SK-N-SH (cell line): ENCODE measurements around the gene IRF2. TPM values are rescaled to one million over a fixed set of nuclear protein-coding genes. Genes with fewer than 3 reads are reported as not detected.

Experiments
- CTCF ChIA-PET: fragments of 300-600, 350-600 bp; formaldehyde crosslinking; extraction: SDS; loops from one replicate; lab custom pipeline; 2021; lab: Yijun Ruan, JAX
- POLR2A ChIA-PET: fragments of 350-600 bp; sonication (Branson Sonifier 250); formaldehyde crosslinking; extraction: SDS; loops from one replicate; lab custom pipeline; 2020; ENCODE audit warnings: antibody characterized with exemption, inconsistent platforms; lab: Yijun Ruan, JAX
- DNase-seq: peaks from one replicate; pipeline ENCODE4 v3.0.0; 2012
- H2AFZ ChIP-seq: fragments of 200-600 bp; sonication (generic); 2 replicates; pipeline ENCODE4 v1.8.1; 2016; ENCODE audit warnings: antibody characterized with exemption, mild to moderate bottlenecking, low read depth
- H3F3A ChIP-seq: fragments of 200-600 bp; sonication (generic); replicated peaks from 2 replicates; pipeline ENCODE3; 2016; ENCODE audit warnings: antibody characterized with exemption, mild to moderate bottlenecking; ENCODE audit not compliant: insufficient read depth
- H3K27ac ChIP-seq, 2 experiments: fragments of 200-500 bp in 1 of 2; fragments of 200-600 bp in 1 of 2; sonication (Bioruptor generic) in 1 of 2; sonication (generic), shearing (Covaris generic) in 1 of 2; 2 replicates each; pipeline versions ENCODE4 v1.5.1 to v1.6.1; 2014 to 2016; ENCODE audit warnings: low read depth in 2 of 2, inconsistent platforms in 1 of 2, low read length in 1 of 2, mild to moderate bottlenecking in 1 of 2, mixed read lengths in 1 of 2
- H3K27me3 ChIP-seq: fragments of 200-600 bp; sonication (generic), shearing (Covaris generic); 2 replicates; pipeline ENCODE4 v1.6.1; 2016; ENCODE audit warnings: mixed run types; ENCODE audit not compliant: insufficient read depth
- H3K36me3 ChIP-seq, 2 experiments: fragments of 200-500 bp in 1 of 2; fragments of 200-600 bp in 1 of 2; sonication (Bioruptor generic) in 1 of 2; sonication (generic) in 1 of 2; replicated peaks in 1 of 2; 2 replicates each; pipeline versions ENCODE3 to v1.5.1; 2014 to 2016; ENCODE audit warnings: low read length in 1 of 2, mild to moderate bottlenecking in 1 of 2; ENCODE audit not compliant: insufficient read depth in 2 of 2, control insufficient read depth in 1 of 2
- H3K4me1 ChIP-seq, 2 experiments: fragments of 200-500 bp in 1 of 2; fragments of 200-600 bp in 1 of 2; sonication (Bioruptor generic) in 1 of 2; sonication (generic), shearing (Covaris generic) in 1 of 2; 2 replicates each; pipeline versions ENCODE4 v1.5.1 to v1.6.1; 2014 to 2016; ENCODE audit warnings: low read depth in 1 of 2, low read length in 1 of 2, mixed run types in 1 of 2; ENCODE audit not compliant: insufficient read depth in 2 of 2, control insufficient read depth in 1 of 2
- H3K4me2 ChIP-seq: fragments of 200-600 bp; sonication (generic), shearing (Covaris generic); 2 replicates; pipeline ENCODE4 v1.6.1; 2017; ENCODE audit warnings: mixed run types
- H3K4me3 ChIP-seq, 2 experiments: fragments of 200-500 bp in 1 of 2; fragments of 200-600 bp in 1 of 2; sonication (Bioruptor generic) in 1 of 2; sonication (generic), shearing (Covaris generic) in 1 of 2; 2 replicates each; pipeline versions ENCODE4 v1.5.1 to v1.8.1; 2014 to 2016; ENCODE audit warnings: low read depth in 2 of 2, inconsistent platforms in 1 of 2, low read length in 1 of 2, mild to moderate bottlenecking in 1 of 2, mixed read lengths in 1 of 2, moderate library complexity in 1 of 2
- H3K79me2 ChIP-seq: fragments of 200-600 bp; sonication (generic); 2 replicates; pipeline ENCODE4 v1.8.1; 2017; ENCODE audit warnings: mild to moderate bottlenecking; ENCODE audit not compliant: insufficient read depth
- H3K9ac ChIP-seq: fragments of 200-600 bp; sonication (generic); 2 replicates; pipeline ENCODE4 v1.6.1; 2017; ENCODE audit warnings: mixed run types
- H3K9me2 ChIP-seq: fragments of 200-600 bp; sonication (generic); 2 replicates; pipeline ENCODE4 v1.6.1; 2017; ENCODE audit warnings: mixed run types
- H3K9me3 ChIP-seq: fragments of 200-600 bp; sonication (generic); 2 replicates; pipeline ENCODE4 v1.6.1; 2017; ENCODE audit warnings: mixed run types, mild to moderate bottlenecking, moderate library complexity
- H4K20me1 ChIP-seq: fragments of 200-600 bp; sonication (generic); 2 replicates; pipeline ENCODE4 v1.6.1; 2017; ENCODE audit warnings: mild to moderate bottlenecking, mixed run types; ENCODE audit not compliant: insufficient read depth
- EP300 ChIP-seq, 2 experiments: IDR thresholded peaks; 2 replicates each; pipeline versions ENCODE4 v1.4.0 to v1.6.1; 2012; ENCODE audit warnings: borderline replicate concordance in 1 of 2, low read depth in 1 of 2, low read length in 1 of 2
- FOSL2 ChIP-seq: IDR thresholded peaks from 2 replicates; pipeline ENCODE4 v1.4.0; 2012; ENCODE audit warnings: low read depth, mild to moderate bottlenecking, moderate library complexity, borderline replicate concordance
- GATA2 ChIP-seq: sonication (generic); formaldehyde crosslinking; IDR thresholded peaks from 2 replicates; pipeline ENCODE4 v1.5.0; 2020; ENCODE audit warnings: mild to moderate bottlenecking, missing genetic modification reagents
- RFX5 ChIP-seq: IDR thresholded peaks from 2 replicates; pipeline ENCODE4 v1.6.1; 2012; ENCODE audit warnings: mild to moderate bottlenecking, improper control_type of control experiment, low read length
- TCF12 ChIP-seq: IDR thresholded peaks from 2 replicates; pipeline ENCODE4 v1.4.0; 2012
- WGBS: methylation state at CpG from one replicate; pipeline ENCODE4 v1.1.6; 2017; ENCODE audit warnings: low lambda C conversion rate; 5-methylcytosine and 5-hydroxymethylcytosine counted together
- polyA plus RNA-seq, 3 experiments: library from polyadenylated mRNA; depleted of rRNA; stranded (reverse); fragments of >200 nt; gene quantifications; 2 replicates each; pipeline ENCODE4 v1.2.3, GENCODE V29; 2012
- TF ChIP-seq, protein P1 (sequence below): IDR thresholded peaks from 2 replicates; pipeline ENCODE4; 2012
- TF ChIP-seq, protein P2 (sequence below): IDR thresholded peaks from 2 replicates; pipeline ENCODE4 v1.4.0; 2012; ENCODE audit warnings: low read depth, borderline replicate concordance
- TF ChIP-seq, protein P3 (sequence below): fragments of 150-350 bp; IDR thresholded peaks from 2 replicates; pipeline ENCODE4 v1.6.1; 2017; ENCODE audit warnings: antibody characterized with exemption, low read length, low read depth, borderline replicate concordance
- TF ChIP-seq, protein P4 (sequence below): IDR thresholded peaks from 2 replicates; pipeline ENCODE4 v1.4.0; 2012; ENCODE audit warnings: low read depth

The IRF2 gene
- polyA plus RNA-seq, 1 of the 3 experiments (the other 2 are of a cell fraction): 23.3 TPM

DNA sequence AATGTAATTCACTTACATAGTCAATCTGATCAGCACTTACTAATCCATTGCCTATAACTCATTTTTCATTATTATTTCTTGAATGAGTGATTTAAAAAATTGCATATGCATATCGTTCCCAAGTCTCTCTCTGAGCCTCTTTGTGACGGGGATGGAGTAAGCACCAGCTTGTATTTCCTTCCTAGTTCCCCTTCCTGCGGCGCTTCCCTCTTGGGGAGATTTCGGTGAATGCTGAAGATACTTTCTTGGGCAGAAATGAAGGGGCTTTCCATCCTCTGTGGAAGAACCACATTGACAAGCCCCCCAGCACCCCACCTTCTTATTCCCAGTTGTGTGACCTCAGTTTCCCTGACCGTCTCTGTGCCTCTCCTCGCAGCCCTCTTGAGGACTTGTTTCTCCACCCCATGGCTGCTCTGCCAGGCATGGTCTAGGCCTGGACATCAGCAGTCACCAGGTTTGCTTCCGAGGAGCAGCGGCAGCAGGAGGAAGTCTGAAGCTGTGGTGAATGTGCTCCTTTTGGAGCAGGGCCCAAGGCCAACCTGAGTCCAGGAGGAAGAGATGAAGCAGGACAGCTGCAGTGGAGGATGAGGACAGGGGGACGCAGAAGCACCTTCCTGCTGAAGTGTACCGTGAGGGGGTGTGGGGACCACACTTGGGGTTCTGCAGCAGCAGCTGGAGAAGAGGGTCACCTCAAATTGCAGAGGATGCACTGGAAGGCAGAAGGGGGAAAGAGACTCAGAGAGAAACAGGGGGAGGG lies 124.9 kb downstream of the IRF2 start:
- H3K4me2 ChIP-seq: no peak overlapping the region
- H3K9ac ChIP-seq: no peak overlapping the region
- H3K9me2 ChIP-seq: no peaks in the 10 kb centered on the region
- TF ChIP-seq GATA2 (no peak), RFX5 (no peak), EP300 (IDR thresholded peaks at IDR 0.05; ENCODE audit: borderline replicate concordance in 1 of 2, low read depth in 1 of 2, low read length in 1 of 2) (no peak), TCF12 (no peak), FOSL2 (no peak)
- TF ChIP-seq, protein P1, sequence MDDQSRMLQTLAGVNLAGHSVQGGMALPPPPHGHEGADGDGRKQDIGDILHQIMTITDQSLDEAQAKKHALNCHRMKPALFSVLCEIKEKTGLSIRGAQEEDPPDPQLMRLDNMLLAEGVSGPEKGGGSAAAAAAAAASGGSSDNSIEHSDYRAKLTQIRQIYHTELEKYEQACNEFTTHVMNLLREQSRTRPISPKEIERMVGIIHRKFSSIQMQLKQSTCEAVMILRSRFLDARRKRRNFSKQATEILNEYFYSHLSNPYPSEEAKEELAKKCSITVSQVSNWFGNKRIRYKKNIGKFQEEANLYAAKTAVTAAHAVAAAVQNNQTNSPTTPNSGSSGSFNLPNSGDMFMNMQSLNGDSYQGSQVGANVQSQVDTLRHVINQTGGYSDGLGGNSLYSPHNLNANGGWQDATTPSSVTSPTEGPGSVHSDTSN: no peak
- TF ChIP-seq, protein P2, sequence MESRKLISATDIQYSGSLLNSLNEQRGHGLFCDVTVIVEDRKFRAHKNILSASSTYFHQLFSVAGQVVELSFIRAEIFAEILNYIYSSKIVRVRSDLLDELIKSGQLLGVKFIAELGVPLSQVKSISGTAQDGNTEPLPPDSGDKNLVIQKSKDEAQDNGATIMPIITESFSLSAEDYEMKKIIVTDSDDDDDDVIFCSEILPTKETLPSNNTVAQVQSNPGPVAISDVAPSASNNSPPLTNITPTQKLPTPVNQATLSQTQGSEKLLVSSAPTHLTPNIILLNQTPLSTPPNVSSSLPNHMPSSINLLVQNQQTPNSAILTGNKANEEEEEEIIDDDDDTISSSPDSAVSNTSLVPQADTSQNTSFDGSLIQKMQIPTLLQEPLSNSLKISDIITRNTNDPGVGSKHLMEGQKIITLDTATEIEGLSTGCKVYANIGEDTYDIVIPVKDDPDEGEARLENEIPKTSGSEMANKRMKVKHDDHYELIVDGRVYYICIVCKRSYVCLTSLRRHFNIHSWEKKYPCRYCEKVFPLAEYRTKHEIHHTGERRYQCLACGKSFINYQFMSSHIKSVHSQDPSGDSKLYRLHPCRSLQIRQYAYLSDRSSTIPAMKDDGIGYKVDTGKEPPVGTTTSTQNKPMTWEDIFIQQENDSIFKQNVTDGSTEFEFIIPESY: no peak
- TF ChIP-seq, protein P3, sequence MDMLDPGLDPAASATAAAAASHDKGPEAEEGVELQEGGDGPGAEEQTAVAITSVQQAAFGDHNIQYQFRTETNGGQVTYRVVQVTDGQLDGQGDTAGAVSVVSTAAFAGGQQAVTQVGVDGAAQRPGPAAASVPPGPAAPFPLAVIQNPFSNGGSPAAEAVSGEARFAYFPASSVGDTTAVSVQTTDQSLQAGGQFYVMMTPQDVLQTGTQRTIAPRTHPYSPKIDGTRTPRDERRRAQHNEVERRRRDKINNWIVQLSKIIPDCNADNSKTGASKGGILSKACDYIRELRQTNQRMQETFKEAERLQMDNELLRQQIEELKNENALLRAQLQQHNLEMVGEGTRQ: no peak
- TF ChIP-seq, protein P4, sequence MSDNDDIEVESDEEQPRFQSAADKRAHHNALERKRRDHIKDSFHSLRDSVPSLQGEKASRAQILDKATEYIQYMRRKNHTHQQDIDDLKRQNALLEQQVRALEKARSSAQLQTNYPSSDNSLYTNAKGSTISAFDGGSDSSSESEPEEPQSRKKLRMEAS: no peak
- TF ChIP-seq, all 33 proteins: peak for 0
- H3F3A ChIP-seq: no peaks in the 10 kb centered on the region
- H3K9me3 ChIP-seq: no peaks in the 10 kb centered on the region
- H3K4me1 ChIP-seq: peaks cover 11 to 14% of the 10 kb centered on the region in 2 experiments; a peak in 2 of 4 replicates
- ChIA-PET CTCF (interaction anchor here (1.3 kb wide), 1 partner anchor 17 kb away, joined by 3 read pairs; no protein-coding TSS in a partner anchor), POLR2A (no interaction called here)
- DNase-seq: no peak
- no peaks in the 10 kb centered on the region for H3K36me3 ChIP-seq
- H4K20me1 ChIP-seq: no peaks in the 10 kb centered on the region
- H3K27ac ChIP-seq: no peak overlapping the region
- H3K79me2 ChIP-seq: no peaks in the 10 kb centered on the region
- H3K4me3 ChIP-seq: no peak overlapping the region
- 95% methylated on average over 10 of the region's 11 CpGs for WGBS
- H3K27me3 ChIP-seq: no peaks in the 10 kb centered on the region
- H2AFZ ChIP-seq: no peak overlapping the region
